HEK293T (cell line): ENCODE data around the gene RARG.

Experiments used
- ARNT ChIP-seq: fragments of 450-650 bp; IDR thresholded peaks from 2 replicates; pipeline ENCODE4 v1.6.1; 2017; ENCODE audit warnings: mild to moderate bottlenecking
- BHLHE40 ChIP-seq: fragments of 450-650 bp; IDR thresholded peaks from 2 replicates; pipeline ENCODE4 v1.6.1; 2016; ENCODE audit warnings: mild to moderate bottlenecking, moderate library complexity, borderline replicate concordance
- ELF4 ChIP-seq: fragments of 450-650 bp; IDR thresholded peaks from 2 replicates; pipeline ENCODE4 v1.6.1; 2017; ENCODE audit warnings: antibody characterized with exemption
- FOXA1 ChIP-seq: fragments of 450-650 bp; IDR thresholded peaks from 2 replicates; pipeline ENCODE4 v1.6.1; 2016; ENCODE audit warnings: mild to moderate bottlenecking
- FOXK2 ChIP-seq: fragments of 450-650 bp; IDR thresholded peaks from 2 replicates; pipeline ENCODE4 v1.6.1; 2016; ENCODE audit warnings: mild to moderate bottlenecking
- LEF1 ChIP-seq: fragments of 450-650 bp; IDR thresholded peaks from 2 replicates; pipeline ENCODE4 v1.6.1; 2017; ENCODE audit warnings: mild to moderate bottlenecking, borderline replicate concordance
- NFRKB ChIP-seq: fragments of 450-650 bp; IDR thresholded peaks from 2 replicates; pipeline ENCODE4 v1.6.1; 2016; ENCODE audit warnings: mild to moderate bottlenecking, moderate library complexity
- SP1 ChIP-seq: fragments of 450-650 bp; IDR thresholded peaks from 2 replicates; pipeline ENCODE4 v1.6.1; 2017
- TARDBP ChIP-seq: fragments of 450-650 bp; IDR thresholded peaks from 2 replicates; pipeline ENCODE4 v1.6.1; 2016
- ZNF384 ChIP-seq: fragments of 450-650 bp; IDR thresholded peaks from 2 replicates; pipeline ENCODE4 v1.6.1; 2016
- TF ChIP-seq, protein P1 (sequence below): fragments of 450-650 bp; IDR thresholded peaks from 2 replicates; pipeline ENCODE4 v1.6.1; 2016

DNA sequence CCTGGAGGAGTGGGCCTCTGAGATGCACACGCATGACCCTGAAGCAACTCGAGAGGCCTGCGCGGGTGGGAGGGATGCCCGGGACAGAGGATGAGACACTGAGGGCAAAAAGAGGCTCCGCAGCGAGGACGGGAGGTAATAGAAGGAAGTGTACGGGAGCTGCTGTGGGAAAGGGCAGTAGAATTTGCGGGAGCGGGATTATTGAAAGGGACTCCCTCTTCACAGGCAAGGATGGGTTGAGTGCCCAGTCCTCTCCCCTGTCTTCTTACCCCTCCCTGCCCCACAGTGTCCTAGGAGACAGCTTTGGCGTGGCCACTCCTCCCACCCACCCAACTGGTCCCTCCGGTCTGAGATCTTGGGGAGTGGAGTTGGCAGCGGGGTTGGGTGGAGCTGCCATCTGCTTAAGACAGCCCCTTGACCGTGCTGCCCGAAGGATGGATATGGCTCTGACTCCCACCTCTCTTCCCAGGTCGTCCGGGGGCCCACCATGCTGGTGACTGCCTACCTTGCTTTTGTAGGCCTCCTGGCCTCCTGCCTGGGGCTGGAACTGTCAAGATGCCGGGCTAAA, 20.4 kb upstream of the RARG start:
- no peak for TF ChIP-seq SP1
- no peak for TF ChIP-seq NFRKB
- no peak for TF ChIP-seq ELF4
- no peak for TF ChIP-seq FOXA1
- TF ChIP-seq, protein P1, sequence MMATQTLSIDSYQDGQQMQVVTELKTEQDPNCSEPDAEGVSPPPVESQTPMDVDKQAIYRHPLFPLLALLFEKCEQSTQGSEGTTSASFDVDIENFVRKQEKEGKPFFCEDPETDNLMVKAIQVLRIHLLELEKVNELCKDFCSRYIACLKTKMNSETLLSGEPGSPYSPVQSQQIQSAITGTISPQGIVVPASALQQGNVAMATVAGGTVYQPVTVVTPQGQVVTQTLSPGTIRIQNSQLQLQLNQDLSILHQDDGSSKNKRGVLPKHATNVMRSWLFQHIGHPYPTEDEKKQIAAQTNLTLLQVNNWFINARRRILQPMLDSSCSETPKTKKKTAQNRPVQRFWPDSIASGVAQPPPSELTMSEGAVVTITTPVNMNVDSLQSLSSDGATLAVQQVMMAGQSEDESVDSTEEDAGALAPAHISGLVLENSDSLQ = no peak
- TF ChIP-seq ZNF384 = no peak
- no peak for TF ChIP-seq ARNT
- TF ChIP-seq FOXK2 = no peak
- TF ChIP-seq TARDBP = no peak
- TF ChIP-seq BHLHE40 = no peak
- no peak for TF ChIP-seq LEF1
